Testis (tissue), 3 donors: ENCODE data around the gene RHBDL2. TPM values are rescaled to one million over a fixed set of nuclear protein-coding genes. Genes with fewer than 3 reads are reported as not detected.

Source experiments
- DNase-seq: peaks from one replicate; pipeline ENCODE4 v3.0.0-alpha.2; 2019
- H3K27ac ChIP-seq, 2 donors: fragments of 200-600 bp; sonication (generic); one replicate each; pipeline ENCODE4 v1.5.1; 2019
- H3K27me3 ChIP-seq: fragments of 200-600 bp; sonication (generic); one replicate; pipeline ENCODE4 v1.5.1; 2019
- H3K36me3 ChIP-seq: fragments of 200-600 bp; sonication (generic); one replicate; pipeline ENCODE4 v1.5.1; 2017; ENCODE audit warnings: low read depth; ENCODE audit errors: missing control alignments
- H3K4me1 ChIP-seq: fragments of 200-600 bp; sonication (generic); one replicate; pipeline ENCODE4 v1.5.1; 2019
- H3K4me3 ChIP-seq, 2 donors: fragments of 200-600 bp; sonication (generic); one replicate each; pipeline ENCODE4 v1.5.1; 2017 to 2019
- H3K9me3 ChIP-seq: fragments of 200-600 bp; sonication (generic); one replicate; pipeline ENCODE4 v1.5.1; 2017
- CTCF ChIP-seq, 3 experiments: fragments of 450-650 bp in 2 of 3; fragments of 200-600 bp in 1 of 3; sonication (generic) in 1 of 3; IDR thresholded peaks; one replicate each; pipeline ENCODE4 v1.5.1; 2016 to 2019; ENCODE audit warnings: antibody characterized with exemption in 3 of 3, mild to moderate bottlenecking in 2 of 3, moderate library complexity in 1 of 3
- POLR2A ChIP-seq: fragments of 450-650 bp; IDR thresholded peaks from one replicate; pipeline ENCODE4 v1.6.1; 2017; ENCODE audit warnings: antibody characterized with exemption, mild to moderate bottlenecking, moderate library complexity
- WGBS, 2 donors: methylation state at CpG; one replicate each; pipeline ENCODE4 v1.1.5; 2018; 5-methylcytosine and 5-hydroxymethylcytosine counted together
- intact Hi-C: fragments of 100-400 bp; cut with DNase I; formaldehyde crosslinking; loops from one replicate; pipeline ENCODE4 v1.15.1; 2023; ENCODE audit warnings: low total_unique reads
- polyA plus RNA-seq: library from polyadenylated mRNA; stranded (reverse); fragments of 350-450 nt; fragmentation: Illumina TruSeq; extraction: RNeasy Lipid Tissue Mini Kit (QIAGEN cat#74804); gene quantifications from one replicate; pipeline ENCODE4 v1.2.3, GENCODE V29; 2014; ENCODE audit warnings: low read depth, low replicate concordance; ENCODE audit not compliant: insufficient read depth
- total RNA-seq, 2 donors: library from RNA; depleted of rRNA; stranded (reverse); fragments of >200 nt; gene quantifications; one replicate each; pipeline ENCODE4 v1.2.3, GENCODE V29; 2016

Gene RHBDL2
- total and polyA plus RNA-seq, 3 donors from 2014 or later: 10.8 to 16.5 (median 15.1) TPM

DNA sequence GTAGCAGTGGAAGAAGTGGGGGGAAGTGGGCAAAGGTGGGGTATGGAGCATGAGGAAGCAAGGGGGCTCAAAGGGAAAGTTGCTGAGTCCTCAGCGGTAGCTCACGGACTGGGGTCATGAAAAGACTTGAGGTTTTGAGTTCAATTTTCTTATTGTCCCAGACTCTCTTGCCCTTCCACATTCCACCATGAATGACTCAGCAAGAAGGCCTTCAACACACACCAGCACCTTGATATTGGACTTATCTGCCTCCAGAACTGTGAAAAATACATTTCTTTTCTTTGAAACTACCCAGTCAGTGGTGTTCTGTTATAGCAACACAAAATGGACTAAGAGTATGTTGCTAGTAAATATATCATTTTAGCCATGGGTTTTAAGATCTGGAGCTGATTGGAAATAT, 17.3 kb upstream of the RHBDL2 start:
- Histone ChIP-seq H3K9me3 (no peaks in the 10 kb centered on the region), H3K27ac (no peak overlapping the region), H3K27me3 (no peaks in the 10 kb centered on the region), H3K36me3 (no peaks in the 10 kb centered on the region), H3K4me1 (no peaks in the 10 kb centered on the region), H3K4me3 (no peak overlapping the region)
- TF ChIP-seq CTCF (IDR thresholded peaks at IDR 0.05): no peak
- TF ChIP-seq POLR2A: no peak
- 98 to 99% methylated on average over 2 of the region's 2 CpGs for WGBS, 2 donors
- DNase-seq: no peak
- intact Hi-C loops: no loop called here

DNA sequence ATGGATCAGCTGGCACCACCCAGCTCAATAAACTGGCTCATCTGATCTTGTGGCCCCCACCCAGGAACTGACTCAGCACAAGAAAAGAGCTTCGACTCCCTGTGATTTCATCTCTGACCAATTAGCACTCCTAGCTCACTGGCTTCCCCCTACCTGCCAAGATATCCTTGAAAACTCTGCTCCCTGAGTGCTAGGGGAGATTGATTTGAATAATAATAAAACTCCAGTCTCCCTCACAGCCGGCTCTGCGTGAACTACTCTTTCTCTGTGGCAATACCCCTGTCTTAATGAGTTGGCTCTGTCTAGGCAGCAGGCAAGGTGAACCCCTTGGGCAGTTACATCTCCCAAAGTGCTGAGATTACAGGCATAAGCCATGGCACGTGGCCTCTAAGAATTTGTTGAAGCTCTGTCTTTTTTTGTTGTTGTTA, 11.8 kb upstream of the RHBDL2 start:
- Histone ChIP-seq H3K4me3 (no peak overlapping the region), H3K4me1 (no peaks in the 10 kb centered on the region), H3K9me3 (no peaks in the 10 kb centered on the region), H3K27me3 (no peaks in the 10 kb centered on the region), H3K27ac (no peak overlapping the region), H3K36me3 (no peaks in the 10 kb centered on the region)
- TF ChIP-seq POLR2A: no peak
- WGBS, 2 donors: 52 to 61% methylated on average over 4 of the region's 4 CpGs
- DNase-seq: no peak
- intact Hi-C loops: no loop called here

GRCh38 chr1:38950553-38950952, 8.9 kb upstream of the RHBDL2 start:
- no peaks in the 10 kb centered on the region for H3K27me3 ChIP-seq
- no peak overlapping the region for H3K4me3 ChIP-seq
- TF ChIP-seq CTCF (IDR thresholded peaks at IDR 0.05): no peak
- no peak for TF ChIP-seq POLR2A
- DNase-seq: no peak
- H3K27ac ChIP-seq: no peak overlapping the region
- H3K9me3 ChIP-seq: no peaks in the 10 kb centered on the region
- intact Hi-C loops: no loop called here
- WGBS, 2 donors: 76 to 77% methylated on average over 2 of the region's 2 CpGs
- no peaks in the 10 kb centered on the region for H3K4me1 ChIP-seq
- no peaks in the 10 kb centered on the region for H3K36me3 ChIP-seq

- H3K4me3 ChIP-seq: no peak overlapping the region
- no peak for TF ChIP-seq CTCF (IDR thresholded peaks at IDR 0.05)
- TF ChIP-seq POLR2A: no peak
- no peak for DNase-seq
- intact Hi-C loops: no loop called here
- no peaks in the 10 kb centered on the region for H3K36me3 ChIP-seq
- H3K4me1 ChIP-seq: peaks cover 3% of the 10 kb centered on the region
- no peaks in the 10 kb centered on the region for H3K9me3 ChIP-seq
- WGBS, 2 donors: 94 to 99% methylated on average over 4 of the region's 4 CpGs
- H3K27me3 ChIP-seq: no peaks in the 10 kb centered on the region
- no peak overlapping the region for H3K27ac ChIP-seq
Observed at GRCh38 chr1:38944547-38944946, 2.9 kb upstream of the RHBDL2 start.

DNA sequence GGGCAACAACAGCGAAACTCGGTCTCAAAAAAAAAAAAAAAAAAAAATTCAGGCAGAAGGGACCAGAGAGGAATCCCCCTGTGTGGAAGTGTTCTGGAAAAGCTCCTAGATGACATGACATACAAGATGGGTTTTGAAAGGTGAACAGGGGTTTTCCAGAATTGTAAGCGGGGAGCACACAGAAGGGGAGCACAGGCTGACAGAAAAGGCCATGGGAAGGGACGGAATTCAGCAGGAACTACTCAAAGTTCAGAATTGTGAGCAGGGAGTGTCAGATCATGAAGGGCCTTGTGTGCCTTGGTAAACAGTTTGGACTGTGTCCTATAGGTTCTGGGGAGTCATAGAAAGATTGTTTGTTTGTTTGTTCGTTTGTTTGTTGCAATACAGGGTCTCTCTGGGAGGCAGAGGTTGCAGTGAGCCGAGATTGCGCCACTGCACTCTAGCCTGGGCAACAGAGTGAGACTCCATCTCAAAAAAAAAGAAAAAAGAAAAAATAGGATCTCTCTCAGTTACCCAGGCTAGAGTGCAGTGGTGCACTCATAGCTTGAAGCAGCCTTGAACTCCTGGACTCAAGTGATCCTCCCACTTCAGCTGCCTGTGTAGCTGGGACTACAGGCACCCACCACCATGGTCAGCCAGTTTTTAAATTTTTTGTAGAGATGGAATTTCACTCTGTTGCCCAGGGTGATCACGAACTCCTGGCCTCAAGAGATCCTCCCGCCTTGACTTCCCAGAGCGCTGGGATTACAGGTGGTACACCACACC, 1.2 kb upstream of the RHBDL2 start:
- H3K9me3 ChIP-seq: no peaks in the 10 kb centered on the region
- DNase-seq: no peak
- 91 to 92% methylated on average over 9 to 10 of the region's 10 CpGs for WGBS, 2 donors
- no peaks in the 10 kb centered on the region for H3K27me3 ChIP-seq
- H3K4me1 ChIP-seq: peaks cover 3% of the 10 kb centered on the region
- H3K27ac ChIP-seq: no peak overlapping the region
- no peak for TF ChIP-seq POLR2A
- TF ChIP-seq CTCF (IDR thresholded peaks at IDR 0.05): no peak
- no peaks in the 10 kb centered on the region for H3K36me3 ChIP-seq
- intact Hi-C loops: no loop called here
- no peak overlapping the region for H3K4me3 ChIP-seq
